ENCODE measurements around the gene RRP1.

Gene RRP1

DNA sequence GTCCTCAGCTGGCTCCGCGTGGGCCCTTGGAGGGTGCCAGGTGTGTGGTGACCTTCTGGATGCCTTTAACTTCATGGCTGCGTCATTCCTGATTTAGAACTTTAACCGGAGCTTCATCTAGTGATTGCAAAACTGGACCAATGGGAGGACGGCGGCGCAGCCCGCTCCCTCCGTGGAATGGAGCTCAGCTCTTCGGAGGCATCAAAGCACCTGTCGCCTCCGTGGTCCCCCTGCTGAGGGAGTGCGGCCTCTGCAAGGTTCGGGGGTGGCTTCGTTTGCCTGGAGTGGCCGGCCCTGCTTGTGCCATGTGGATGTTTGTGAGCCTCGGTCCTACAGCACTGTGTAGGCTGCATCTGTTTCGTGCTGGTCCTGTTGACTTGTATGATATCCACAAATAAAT, 27.5 kb upstream of the RRP1 start:
- no peak overlapping the region for H3K4me3 ChIP-seq (ENCODE audit: low read depth in 1 of 2, low read length in 1 of 2)
- no peak overlapping the region for H3K27ac ChIP-seq
- H3K36me3 ChIP-seq, result peaks cover 87% of the 10 kb centered on the region

DNA sequence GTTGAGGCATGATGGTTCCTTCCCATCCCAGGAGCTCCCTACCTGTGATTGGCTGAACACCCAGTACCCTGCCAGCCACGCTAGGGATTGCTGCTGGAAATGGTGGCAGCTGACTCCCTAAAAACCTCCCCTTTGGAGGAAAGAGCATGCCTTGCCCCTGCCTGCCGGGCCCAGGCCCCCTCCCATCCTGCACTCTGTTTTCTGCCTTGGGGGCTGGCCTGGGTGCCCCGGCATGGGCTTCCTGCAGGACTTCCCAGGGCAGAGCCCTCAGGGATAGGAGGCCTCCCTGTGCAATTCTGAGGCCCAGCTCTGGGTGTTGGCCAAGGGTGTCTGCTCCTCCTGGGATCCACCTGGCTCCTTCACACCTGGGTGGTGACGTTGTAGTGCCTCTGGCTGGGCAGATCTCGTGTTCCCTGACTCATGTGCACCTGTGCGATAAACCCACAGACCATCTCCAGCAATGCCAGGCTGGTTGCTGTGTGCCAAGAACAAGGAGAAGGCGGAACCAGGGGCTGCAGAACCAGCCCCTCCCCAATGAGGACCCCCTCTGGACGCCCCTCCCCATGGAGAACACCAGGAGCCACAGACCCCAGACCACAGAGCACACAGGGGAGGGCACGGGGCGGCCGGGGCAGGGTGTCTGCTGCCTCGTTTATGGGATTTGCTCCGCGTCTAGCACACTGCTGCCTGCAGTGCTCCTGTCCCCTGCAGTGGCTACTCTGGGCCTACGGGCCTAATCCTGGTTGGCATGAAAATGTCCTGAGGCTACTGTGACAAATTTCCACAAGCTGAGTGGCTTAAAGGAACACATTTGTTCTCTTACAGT, 26.9 kb upstream of the RRP1 start:
- TF ChIP-seq, protein P1, sequence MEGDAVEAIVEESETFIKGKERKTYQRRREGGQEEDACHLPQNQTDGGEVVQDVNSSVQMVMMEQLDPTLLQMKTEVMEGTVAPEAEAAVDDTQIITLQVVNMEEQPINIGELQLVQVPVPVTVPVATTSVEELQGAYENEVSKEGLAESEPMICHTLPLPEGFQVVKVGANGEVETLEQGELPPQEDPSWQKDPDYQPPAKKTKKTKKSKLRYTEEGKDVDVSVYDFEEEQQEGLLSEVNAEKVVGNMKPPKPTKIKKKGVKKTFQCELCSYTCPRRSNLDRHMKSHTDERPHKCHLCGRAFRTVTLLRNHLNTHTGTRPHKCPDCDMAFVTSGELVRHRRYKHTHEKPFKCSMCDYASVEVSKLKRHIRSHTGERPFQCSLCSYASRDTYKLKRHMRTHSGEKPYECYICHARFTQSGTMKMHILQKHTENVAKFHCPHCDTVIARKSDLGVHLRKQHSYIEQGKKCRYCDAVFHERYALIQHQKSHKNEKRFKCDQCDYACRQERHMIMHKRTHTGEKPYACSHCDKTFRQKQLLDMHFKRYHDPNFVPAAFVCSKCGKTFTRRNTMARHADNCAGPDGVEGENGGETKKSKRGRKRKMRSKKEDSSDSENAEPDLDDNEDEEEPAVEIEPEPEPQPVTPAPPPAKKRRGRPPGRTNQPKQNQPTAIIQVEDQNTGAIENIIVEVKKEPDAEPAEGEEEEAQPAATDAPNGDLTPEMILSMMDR (IDR thresholded peaks at IDR 0.05), result no peak
- no peaks in the 10 kb centered on the region for H3K4me1 ChIP-seq (ENCODE audit: control insufficient read depth in 1 of 2, insufficient read depth in 1 of 2, low read depth in 1 of 2, low read length in 1 of 2)
- H3K9me3 ChIP-seq, result no peaks in the 10 kb centered on the region
- H3K27ac ChIP-seq, result peak overlapping the region; percentile 15
- no peak overlapping the region for H3K4me3 ChIP-seq (ENCODE audit: low read depth in 1 of 2, low read length in 1 of 2)
- no peaks in the 10 kb centered on the region for H3K27me3 ChIP-seq
- peaks cover 81% of the 10 kb centered on the region for H3K36me3 ChIP-seq

More for the DNA sequence above, 27.5 kb upstream of the RRP1 start:
- no peaks in the 10 kb centered on the region for H3K4me1 ChIP-seq (ENCODE audit: control insufficient read depth in 1 of 2, insufficient read depth in 1 of 2, low read depth in 1 of 2, low read length in 1 of 2)
- no peaks in the 10 kb centered on the region for H3K9me3 ChIP-seq
- TF ChIP-seq, protein P1 (IDR thresholded peaks at IDR 0.05), result no peak
- H3K27me3 ChIP-seq, result no peaks in the 10 kb centered on the region

DNA sequence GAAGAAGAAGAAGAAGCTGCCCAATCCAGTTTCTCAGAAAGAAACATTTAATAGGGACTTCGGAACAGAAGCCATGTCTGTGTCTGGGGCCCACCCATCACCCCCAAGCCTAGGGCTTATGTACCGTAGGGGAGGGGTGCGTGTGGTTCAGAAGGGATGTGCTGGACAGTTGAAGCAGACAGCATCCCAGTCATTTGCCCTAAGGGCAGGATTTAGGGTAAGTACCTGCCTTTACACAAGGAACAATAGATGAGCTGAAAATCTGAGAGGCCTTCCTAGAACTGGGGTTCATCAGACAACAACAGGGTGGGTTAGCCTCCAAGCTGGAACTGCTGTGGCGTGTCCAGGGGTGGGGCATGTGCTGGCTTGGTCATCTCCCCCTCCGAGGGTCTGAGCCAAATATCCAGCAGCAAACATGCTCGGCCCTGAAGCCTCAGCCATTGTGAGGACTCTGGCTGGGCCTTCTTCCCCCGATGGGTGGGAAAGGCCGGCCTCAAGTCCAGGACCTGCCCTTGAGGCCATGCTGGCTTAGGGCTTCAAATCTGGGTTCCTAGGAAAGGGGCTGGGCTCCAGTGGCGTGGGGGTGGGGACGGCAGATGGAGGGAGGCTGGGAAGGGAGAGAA, 25.4 kb upstream of the RRP1 start:
- peaks cover 13% of the 10 kb centered on the region for H3K27me3 ChIP-seq
- no peaks in the 10 kb centered on the region for H3K9me3 ChIP-seq
- TF ChIP-seq, protein P1 (IDR thresholded peaks at IDR 0.05), result no peak
- H3K27ac ChIP-seq, result peak overlapping the region; percentile 31
- H3K4me3 ChIP-seq (ENCODE audit: low read depth in 1 of 2, low read length in 1 of 2), result no peak overlapping the region
- peaks cover 7% of the 10 kb centered on the region in 2 experiments for H3K4me1 ChIP-seq (ENCODE audit: control insufficient read depth in 1 of 2, insufficient read depth in 1 of 2, low read depth in 1 of 2, low read length in 1 of 2)
- peaks cover 66% of the 10 kb centered on the region for H3K36me3 ChIP-seq

DNA sequence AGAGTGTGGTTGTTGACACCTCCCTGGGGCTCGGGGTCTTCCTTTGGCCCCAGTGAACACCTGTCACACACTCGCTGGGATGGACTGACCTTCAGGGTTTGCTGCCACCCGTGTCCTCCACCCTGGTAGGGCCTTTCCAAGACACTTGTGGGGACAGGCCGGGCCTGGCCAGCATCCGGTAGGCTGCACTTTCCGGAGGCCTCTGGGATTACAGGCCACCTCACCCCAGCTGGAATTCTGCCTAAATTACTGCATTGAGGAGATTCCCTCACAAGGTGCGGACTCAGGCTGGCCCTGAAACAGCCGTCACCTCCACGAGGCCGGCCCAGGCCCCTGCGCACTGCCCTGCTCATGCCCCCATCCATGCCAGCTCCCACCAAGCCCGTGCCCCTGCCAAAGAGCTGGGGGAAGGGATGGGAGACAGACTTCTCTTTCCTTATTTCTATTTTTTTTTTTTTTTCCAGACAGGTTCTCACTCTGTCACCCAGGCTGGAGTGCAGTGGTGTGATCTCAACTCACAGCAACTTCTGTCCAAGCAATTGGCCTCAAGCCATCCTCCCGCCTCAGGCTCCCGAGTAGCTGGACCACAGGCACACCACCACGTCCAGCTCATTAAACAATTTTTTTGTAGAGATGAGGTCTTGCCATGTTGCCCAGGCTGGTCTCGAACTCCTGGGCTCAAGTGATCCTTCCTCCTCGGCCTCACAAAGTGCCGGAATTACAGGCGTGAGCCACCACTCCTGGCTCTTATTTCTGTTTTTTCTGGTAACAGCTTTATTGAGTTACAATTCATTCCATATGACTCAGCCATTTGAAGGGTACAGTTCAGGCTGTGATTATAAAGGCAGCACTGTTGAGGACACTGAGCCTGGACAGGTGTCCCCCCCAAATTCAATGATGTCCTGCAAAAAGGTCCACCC, 24.5 kb upstream of the RRP1 start:
- no peak overlapping the region for H3K4me3 ChIP-seq (ENCODE audit: low read depth in 1 of 2, low read length in 1 of 2)
- TF ChIP-seq, protein P1 (IDR thresholded peaks at IDR 0.05), result no peak
- H3K27me3 ChIP-seq, result peaks cover 18% of the 10 kb centered on the region
- peaks cover 57% of the 10 kb centered on the region for H3K36me3 ChIP-seq
- H3K27ac ChIP-seq, result peak overlapping the region; percentile 31
- peaks cover 7% of the 10 kb centered on the region in 2 experiments for H3K4me1 ChIP-seq (ENCODE audit: control insufficient read depth in 1 of 2, insufficient read depth in 1 of 2, low read depth in 1 of 2, low read length in 1 of 2)
- H3K9me3 ChIP-seq, result no peaks in the 10 kb centered on the region

DNA sequence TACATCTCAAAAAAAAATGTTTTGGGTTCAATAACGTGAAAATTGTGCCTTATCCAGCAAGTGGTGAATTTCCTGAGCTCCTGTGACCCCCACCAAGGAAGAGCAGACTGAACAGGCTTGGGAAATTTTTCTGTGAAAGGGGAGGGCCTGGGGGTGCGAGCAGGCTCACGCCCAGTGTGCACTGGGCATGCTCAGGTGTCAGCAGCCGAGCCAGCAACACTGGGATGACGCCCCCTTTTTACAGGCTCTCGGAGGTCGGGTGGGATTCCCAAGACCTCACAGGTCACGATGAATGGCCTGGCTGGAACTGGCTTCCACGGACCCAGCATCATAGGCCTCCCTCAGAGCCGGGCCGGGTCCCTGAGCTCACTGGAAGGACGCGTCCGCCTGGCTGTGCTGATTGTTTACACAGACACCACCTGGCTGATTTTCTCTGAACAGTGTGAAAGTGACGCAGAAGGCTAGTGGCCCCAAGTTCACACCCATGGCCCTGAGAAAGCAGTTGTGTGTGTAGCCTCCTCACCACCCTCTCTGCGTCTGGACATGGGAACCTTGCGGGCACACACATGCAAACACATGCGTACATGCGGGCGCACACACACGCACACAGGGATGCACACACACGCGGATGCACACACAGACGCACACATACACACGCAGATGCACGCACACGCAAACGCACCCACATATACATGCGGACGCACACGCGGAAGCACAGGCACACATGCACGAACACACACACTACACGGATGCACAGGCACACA, 22.5 kb upstream of the RRP1 start:
- Histone ChIP-seq H3K9me3 (no peaks in the 10 kb centered on the region), H3K36me3 (peaks cover 37% of the 10 kb centered on the region), H3K4me1 (ENCODE audit: control insufficient read depth in 1 of 2, insufficient read depth in 1 of 2, low read depth in 1 of 2, low read length in 1 of 2) (peaks cover 7% of the 10 kb centered on the region in 2 experiments), H3K27ac (no peak overlapping the region), H3K27me3 (peaks cover 18% of the 10 kb centered on the region), H3K4me3 (ENCODE audit: low read depth in 1 of 2, low read length in 1 of 2) (no peak overlapping the region)
- TF ChIP-seq, protein P1 (IDR thresholded peaks at IDR 0.05), result no peak
